Spinal cord (tissue), 10 donors: Measurements from ENCODE around the gene FLNB. TPM values are rescaled to one million over a fixed set of nuclear protein-coding genes. Genes with fewer than 3 reads are reported as not detected.

Source experiments
- DNase-seq, 6 donors: peaks; one replicate each; pipeline versions ENCODE4 v3.0.0 to v3.0.0-alpha.2; 2013 to 2015; ENCODE audit warnings: low spot score in 6 of 6, low read depth in 4 of 6
- H3K27ac ChIP-seq: one replicate; pipeline ENCODE4 v1.5.1; 2013; ENCODE audit warnings: low read depth, low read length, control low read depth
- H3K27me3 ChIP-seq: one replicate; pipeline ENCODE4 v1.6.1; 2013; ENCODE audit warnings: low read length; ENCODE audit not compliant: control insufficient read depth, insufficient read depth
- H3K36me3 ChIP-seq: one replicate; pipeline ENCODE4 v1.6.1; 2013; ENCODE audit warnings: low read length; ENCODE audit not compliant: control insufficient read depth, insufficient read depth
- H3K4me1 ChIP-seq: one replicate; pipeline ENCODE4 v1.6.1; 2013; ENCODE audit warnings: low read length; ENCODE audit not compliant: control insufficient read depth, insufficient read depth
- H3K4me3 ChIP-seq: one replicate; pipeline ENCODE4 v1.5.1; 2013; ENCODE audit warnings: low read depth, low read length, control low read depth
- H3K9me3 ChIP-seq: one replicate; pipeline ENCODE4 v1.6.1; 2013; ENCODE audit warnings: low read length; ENCODE audit not compliant: control insufficient read depth, insufficient read depth
- WGBS: methylation state at CpG from one replicate; pipeline ENCODE4 v1.1.5; 2013; ENCODE audit warnings: missing lambda C conversion rate; ENCODE audit not compliant: insufficient coverage; 5-methylcytosine and 5-hydroxymethylcytosine counted together
- polyA plus RNA-seq, 2 donors: library from polyadenylated mRNA; unstranded; fragments of 120-200 nt; gene quantifications; one replicate each; pipeline ENCODE4 v1.2.1, GENCODE V29; 2013; ENCODE audit not compliant: insufficient read length in 2 of 2
- total RNA-seq, 2 donors: library from RNA; depleted of rRNA in 1 of 2; stranded (reverse); fragments of 120-200 nt in 1 of 2; fragments of >200 nt in 1 of 2; gene quantifications; one replicate each; pipeline versions ENCODE4 v1.2.3 to v1.2.4, GENCODE V29; 2013 to 2014
- donor health status: healthy.

The FLNB gene
- total and polyA plus RNA-seq, 4 donors = 46.1 to 251 (median 74.7) TPM

GRCh38 chr3:58217209-58217811 lies 209.1 kb downstream of the FLNB start:
- H3K36me3 ChIP-seq = no peaks in the 10 kb centered on the region
- no peak overlapping the region for H3K27ac ChIP-seq
- DNase-seq = peak in 5 of 6 donors; percentile 10 to 63 (median 22)
- no peaks in the 10 kb centered on the region for H3K27me3 ChIP-seq
- no peak overlapping the region for H3K4me3 ChIP-seq
- no peaks in the 10 kb centered on the region for H3K9me3 ChIP-seq
- peaks cover 7% of the 10 kb centered on the region for H3K4me1 ChIP-seq
- WGBS = 16% methylated on average over 13 of the region's 15 CpGs

GRCh38 chr3:58218904-58219303 lies 210.7 kb downstream of the FLNB start:
- Histone ChIP-seq H3K4me1 (peaks cover 7% of the 10 kb centered on the region), H3K36me3 (no peaks in the 10 kb centered on the region), H3K4me3 (no peak overlapping the region), H3K9me3 (no peaks in the 10 kb centered on the region), H3K27me3 (no peaks in the 10 kb centered on the region), H3K27ac (no peak overlapping the region)
- WGBS = no CpG with 5 or more reads among the region's 1 CpG
- no peak for DNase-seq

Other genes starting within 250 kb of the FLNB start
- gene DNASE1L3, start 202.6 kb downstream of the FLNB start, total RNA-seq = 1 to 10 TPM; 3.7 to 7.5 TPM
- gene DNASE1L3, start 202.6 kb downstream of the FLNB start, polyA plus RNA-seq = under 1 TPM; 0.59 TPM
- 10 to 100 TPM; 21.9 to 22.9 TPM for gene ABHD6, start 229.4 kb downstream of the FLNB start, total RNA-seq
- 10 to 100 TPM; 21.5 to 22.6 TPM for gene ABHD6, start 229.4 kb downstream of the FLNB start, polyA plus RNA-seq